K562 (cell line): ENCODE results near the gene PTPRT.

Experiments
- DLX4 ChIP-seq: fragments of 250-450 bp; sonication (Bioruptor Pico); IDR thresholded peaks from 2 replicates; pipeline ENCODE4 v1.6.1; 2021; ENCODE audit warnings: mild to moderate bottlenecking
- EZH2 ChIP-seq: IDR thresholded peaks from 2 replicates; pipeline ENCODE4 v1.6.1; 2012; ENCODE audit warnings: low read depth, mild to moderate bottlenecking, inconsistent platforms, low read length, borderline replicate concordance
- FOSL1 ChIP-seq: fragments of 200-800 bp; sonication (Bioruptor generic); conservative IDR thresholded peaks from 2 replicates; pipeline ENCODE4 v1.6.1; 2016; ENCODE audit warnings: missing genetic modification characterization, missing compliant biosample characterization
- TEAD2 ChIP-seq: fragments of 450-650 bp; IDR thresholded peaks from 2 replicates; pipeline ENCODE4 v1.6.1; 2016; ENCODE audit warnings: missing genetic modification characterization, control low read depth, missing compliant biosample characterization
- ZNF384 ChIP-seq: IDR thresholded peaks from 2 replicates; pipeline ENCODE4 v1.6.1; 2012; ENCODE audit warnings: low read depth, low read length, improper control_type of control experiment
- ZNF77 ChIP-seq: fragments of 250-450 bp; sonication (Bioruptor Pico); IDR thresholded peaks from 2 replicates; pipeline ENCODE4 v1.5.0; 2020

GRCh38 chr20:42179768-42180167, 1009.9 kb downstream of the PTPRT start:
- no peak for TF ChIP-seq EZH2
- TF ChIP-seq FOSL1 (tag): no peak
- TF ChIP-seq ZNF384: no peak
- no peak for TF ChIP-seq ZNF77 (CRISPR knock-in tag)
- no peak for TF ChIP-seq DLX4
- TF ChIP-seq TEAD2 (tag): no peak
